Activated CD8-positive, alpha-beta memory T cell treated with anti-CD3 and anti-CD28 coated beads for 36 hours (primary cell): ENCODE results near the gene SOHLH1. TPM values are rescaled to one million over a fixed set of nuclear protein-coding genes. Genes with fewer than 3 reads are reported as not detected.

Source experiments
- CTCF ChIA-PET: fragments of 350-600 bp; sonication (Branson Sonifier 250); formaldehyde crosslinking; loops from one replicate; lab custom pipeline; 2021; ENCODE audit warnings: antibody characterized with exemption; lab: Charles Lee
- POLR2A ChIA-PET: fragments of 350-600 bp; sonication (Branson Sonifier 250); formaldehyde crosslinking; loops from one replicate; lab custom pipeline; 2021; ENCODE audit warnings: antibody characterized with exemption; lab: Charles Lee
- total RNA-seq, 2 experiments: library from RNA; stranded (reverse); gene quantifications; one replicate each; pipeline ENCODE4 v1.2.3, GENCODE V29; 2021

Gene SOHLH1
- total RNA-seq, 2 experiments from 2014 or later: not detected

DNA sequence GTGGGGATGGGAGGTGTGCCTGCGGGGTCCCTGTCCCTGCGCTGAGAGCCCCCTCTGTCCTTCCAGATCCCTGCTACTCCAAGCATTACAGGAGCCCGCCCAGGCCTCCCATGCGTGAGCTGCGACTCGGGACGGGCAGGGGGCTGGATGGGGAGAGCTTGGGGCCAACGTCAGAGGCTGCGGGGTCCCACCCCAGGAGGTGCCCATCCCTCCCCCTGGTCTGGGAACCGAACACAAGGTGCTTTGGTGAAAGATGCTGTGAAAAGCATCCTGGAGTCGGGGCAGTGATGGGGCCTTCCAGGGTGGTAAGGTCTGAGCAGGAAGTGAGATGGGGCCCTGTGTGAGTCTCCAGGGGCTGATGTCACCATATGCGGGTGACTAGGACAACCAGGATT, 33.5 kb downstream of the SOHLH1 start:
- CTCF ChIA-PET: no interaction called here

DNA sequence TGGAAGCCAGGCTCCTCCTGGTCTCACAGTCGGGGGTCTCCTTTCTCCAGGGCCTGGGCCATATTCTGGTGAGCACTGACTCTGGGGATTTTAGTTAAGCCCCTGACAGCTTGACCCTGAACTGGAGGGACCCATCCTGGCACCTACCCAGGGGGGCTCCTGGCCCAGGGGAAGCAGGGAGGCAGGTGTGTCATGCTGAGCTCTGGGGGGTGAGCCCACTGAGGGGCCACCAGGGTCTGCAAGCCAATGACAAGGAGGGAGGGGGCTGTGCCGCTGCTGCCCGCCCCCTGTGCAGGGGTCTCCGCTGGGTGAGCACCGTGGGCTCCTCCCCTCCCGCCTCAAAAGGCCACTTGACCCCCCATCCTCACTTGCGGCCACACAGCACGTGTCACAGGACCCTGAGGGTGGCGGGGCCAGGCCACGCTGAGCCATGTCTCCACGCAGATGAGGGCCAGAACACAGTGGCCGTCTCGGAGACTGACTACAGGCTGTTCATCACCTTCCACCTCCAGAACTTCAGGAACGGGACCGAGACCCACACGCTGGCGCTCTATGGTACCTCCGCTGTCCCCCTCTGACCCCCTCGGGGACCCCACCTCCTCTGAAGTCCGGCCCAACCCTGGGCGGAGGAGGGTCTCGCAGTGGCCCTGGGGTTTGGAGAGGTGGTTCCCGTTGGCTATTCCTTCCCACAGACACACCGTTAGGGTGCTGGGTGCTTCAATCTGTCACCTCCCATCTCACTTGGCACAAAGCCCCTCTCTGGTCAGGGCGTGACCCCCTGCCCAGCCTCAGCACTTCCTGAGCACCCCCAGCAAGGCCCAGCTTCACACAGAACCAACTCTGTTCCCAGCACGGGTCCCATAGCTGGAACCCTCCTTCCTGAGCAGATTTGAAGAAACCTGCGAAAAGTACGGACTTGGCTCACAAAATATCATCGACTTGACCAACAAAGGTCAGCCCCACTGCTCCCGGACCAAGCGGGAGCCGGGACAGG, 34.2 kb downstream of the SOHLH1 start:
- CTCF ChIA-PET: no interaction called here
- POLR2A ChIA-PET: no interaction called here

More for the DNA sequence above, 33.5 kb downstream of the SOHLH1 start:
- POLR2A ChIA-PET: no interaction called here

GRCh38 chr9:135664266-135664665, 35.0 kb downstream of the SOHLH1 start:
- POLR2A ChIA-PET: no interaction called here

DNA sequence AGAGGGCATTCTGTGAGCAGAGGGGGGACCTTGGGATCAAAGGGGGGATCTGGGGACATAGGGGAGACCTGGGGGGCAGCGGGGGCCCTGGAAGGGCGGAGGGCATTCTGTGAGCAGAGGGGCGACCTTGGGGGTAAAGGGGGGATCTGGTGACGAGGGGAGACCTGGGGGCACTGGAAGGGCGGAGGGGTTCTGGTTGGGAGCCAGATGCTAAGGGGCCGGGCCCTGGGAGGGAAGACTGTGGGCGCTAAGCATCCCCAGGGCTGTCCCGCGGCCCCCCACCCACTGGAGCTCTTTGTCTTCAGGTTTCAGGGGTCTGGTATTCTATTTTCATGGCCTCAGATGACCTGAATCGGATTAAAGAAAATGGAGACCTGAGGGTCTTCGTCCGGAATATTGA, 35.4 kb downstream of the SOHLH1 start:
- CTCF ChIA-PET: no interaction called here
- POLR2A ChIA-PET: no interaction called here

More at GRCh38 chr9:135664266-135664665, 35.0 kb downstream of the SOHLH1 start:
- CTCF ChIA-PET: no interaction called here

GRCh38 chr9:135663451-135663770, 35.9 kb downstream of the SOHLH1 start:
- POLR2A ChIA-PET: no interaction called here
- CTCF ChIA-PET: no interaction called here

DNA sequence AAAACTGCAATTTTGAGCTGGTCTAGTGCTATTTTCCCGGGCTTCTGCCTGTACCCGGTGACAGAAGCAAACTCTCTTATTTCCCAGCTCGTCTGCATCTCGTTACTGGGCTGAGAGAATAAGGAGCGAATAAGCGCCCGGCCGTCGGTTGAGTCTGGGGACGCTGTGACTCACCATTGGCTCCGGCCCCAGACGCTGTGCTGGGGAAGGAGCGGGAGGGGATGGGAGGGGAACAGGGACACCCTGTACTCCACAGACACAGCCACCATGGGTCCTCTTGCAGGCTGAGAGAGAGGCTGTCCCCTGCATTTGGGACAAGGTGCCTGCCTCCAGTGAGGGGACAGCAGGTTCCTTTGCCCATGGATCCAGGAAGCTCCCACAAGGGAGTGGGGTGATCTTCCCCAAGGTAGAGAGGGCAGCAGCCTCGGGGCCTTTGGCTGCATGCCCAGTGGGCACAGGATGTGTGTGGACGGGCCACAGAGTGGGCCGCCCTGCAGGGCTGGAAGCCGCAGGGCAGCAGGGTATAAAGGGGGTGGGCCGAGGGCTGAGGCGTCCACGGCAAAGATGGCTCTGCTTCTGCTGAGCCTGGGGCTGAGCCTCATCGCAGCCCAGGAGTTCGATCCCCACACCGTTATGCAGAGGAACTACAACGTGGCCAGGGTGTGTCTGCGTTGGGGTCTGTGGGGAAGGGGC, 36.4 kb downstream of the SOHLH1 start, which contains the start of gene LCN9:
Gene LCN9, plus strand, starts transcription at position 552 of the 693 bp plus-strand sequence. Its CDS starts 13 bp downstream, at position 565.
- ChIA-PET POLR2A (no interaction called here), CTCF (interaction anchor here (0.6 kb wide), 1 partner anchor 273 kb away, joined by 4 read pairs; no protein-coding TSS in a partner anchor)

- POLR2A ChIA-PET: no interaction called here
- CTCF ChIA-PET: no interaction called here
Observed at GRCh38 chr9:135661816-135662560, 37.3 kb downstream of the SOHLH1 start.

GRCh38 chr9:135660407-135660806, 38.9 kb downstream of the SOHLH1 start:
- POLR2A ChIA-PET: no interaction called here

GRCh38 chr9:135659252-135659651, 40.0 kb downstream of the SOHLH1 start:
- ChIA-PET POLR2A (no interaction called here), CTCF (no interaction called here)

More at GRCh38 chr9:135660407-135660806, 38.9 kb downstream of the SOHLH1 start:
- CTCF ChIA-PET: no interaction called here

- POLR2A ChIA-PET: no interaction called here
- CTCF ChIA-PET: no interaction called here
Observed at GRCh38 chr9:135657416-135657815, 41.9 kb downstream of the SOHLH1 start.

- POLR2A ChIA-PET: no interaction called here
- CTCF ChIA-PET: no interaction called here
Observed at GRCh38 chr9:135655317-135655716, 44.0 kb downstream of the SOHLH1 start.

- ChIA-PET POLR2A (no interaction called here), CTCF (no interaction called here)
Observed at GRCh38 chr9:135650408-135650807, 48.9 kb downstream of the SOHLH1 start.

GRCh38 chr9:135649508-135649907, 49.8 kb downstream of the SOHLH1 start:
- ChIA-PET POLR2A (no interaction called here), CTCF (no interaction called here)

- CTCF ChIA-PET: no interaction called here
- POLR2A ChIA-PET: no interaction called here
Observed at GRCh38 chr9:135648494-135649410, 50.5 kb downstream of the SOHLH1 start.

GRCh38 chr9:135647884-135648283, 51.4 kb downstream of the SOHLH1 start:
- ChIA-PET CTCF (no interaction called here), POLR2A (no interaction called here)

GRCh38 chr9:135644631-135645218, 54.6 kb downstream of the SOHLH1 start:
- ChIA-PET POLR2A (no interaction called here), CTCF (no interaction called here)
